Neural progenitor cell (in vitro differentiated cells): Measurements from ENCODE around the gene PSMD13. TPM values are rescaled to one million over a fixed set of nuclear protein-coding genes. Genes with fewer than 3 reads are reported as not detected.

ENCODE experiments used
- DNase-seq: peaks from one replicate; pipeline ENCODE4 v3.0.0-alpha.2; 2016; ENCODE audit warnings: low spot score
- H2AFZ ChIP-seq: fragments of 200-600 bp; sonication (generic); replicated peaks from 2 replicates; pipeline ENCODE4 v1.6.1; 2016; ENCODE audit warnings: antibody characterized with exemption
- H3F3A ChIP-seq: fragments of 200-600 bp; sonication (generic); 2 replicates; pipeline ENCODE4 v1.6.1; 2016; ENCODE audit warnings: antibody characterized with exemption, low read depth
- H3K27ac ChIP-seq: fragments of 200-600 bp; sonication (generic); 2 replicates; pipeline ENCODE4 v1.5.1; 2016; ENCODE audit warnings: mild to moderate bottlenecking
- H3K27me3 ChIP-seq: fragments of 200-600 bp; sonication (generic); 2 replicates; pipeline ENCODE4 v1.6.1; 2016; ENCODE audit warnings: mild to moderate bottlenecking, moderate library complexity
- H3K36me3 ChIP-seq: fragments of 200-600 bp; sonication (generic); 2 replicates; pipeline ENCODE4 v1.5.1; 2016
- H3K4me1 ChIP-seq: fragments of 200-600 bp; sonication (generic); 2 replicates; pipeline ENCODE4 v1.6.1; 2016; ENCODE audit warnings: mixed run types
- H3K4me2 ChIP-seq: fragments of 200-600 bp; sonication (generic); 2 replicates; pipeline ENCODE4 v1.6.1; 2016
- H3K4me3 ChIP-seq: fragments of 200-600 bp; sonication (generic); 2 replicates; pipeline ENCODE4 v1.5.1; 2016
- H3K79me2 ChIP-seq: fragments of 200-600 bp; sonication (generic); 2 replicates; pipeline ENCODE4 v1.6.1; 2016; ENCODE audit warnings: low read depth
- H3K9ac ChIP-seq: fragments of 200-600 bp; sonication (generic); 2 replicates; pipeline ENCODE4 v1.6.1; 2016
- H3K9me3 ChIP-seq: fragments of 200-600 bp; sonication (generic); 2 replicates; pipeline ENCODE4 v1.5.1; 2016; ENCODE audit warnings: low read depth
- H4K20me1 ChIP-seq: fragments of 200-600 bp; sonication (generic); 2 replicates; pipeline ENCODE4 v1.6.1; 2016; ENCODE audit warnings: low read depth
- H3K27ac Mint-ChIP-seq: 3 replicates; pipeline ENCODE4 v1.8.0; 2021; ENCODE audit warnings: mixed read lengths
- H3K27me3 Mint-ChIP-seq: 2 replicates; pipeline ENCODE4 v1.8.0; 2022; ENCODE audit warnings: low read depth, mild to moderate bottlenecking, inconsistent platforms, moderate library complexity, mixed read lengths; ENCODE audit not compliant: insufficient read depth
- H3K36me3 Mint-ChIP-seq: 3 replicates; pipeline ENCODE4 v1.8.0; 2021; ENCODE audit warnings: mixed read lengths
- H3K4me1 Mint-ChIP-seq: 3 replicates; pipeline ENCODE4 v1.8.0; 2021; ENCODE audit warnings: mixed read lengths
- H3K4me3 Mint-ChIP-seq: 3 replicates; pipeline ENCODE4 v1.8.0; 2021; ENCODE audit warnings: mild to moderate bottlenecking, moderate library complexity, mixed read lengths
- H3K9me3 Mint-ChIP-seq: 3 replicates; pipeline ENCODE4 v1.8.0; 2020; ENCODE audit warnings: mixed read lengths
- CTCF ChIP-seq: fragments of 200-600 bp; sonication (generic); IDR thresholded peaks from 2 replicates; pipeline ENCODE4 v1.5.1; 2017; ENCODE audit warnings: antibody characterized with exemption, mild to moderate bottlenecking
- EZH2 ChIP-seq: fragments of 200-600 bp; sonication (generic); IDR thresholded peaks from 2 replicates; pipeline ENCODE4 v1.6.1; 2017; ENCODE audit warnings: antibody characterized with exemption, mild to moderate bottlenecking, moderate library complexity
- EZH2phosphoT487 ChIP-seq: fragments of 200-600 bp; sonication (generic); IDR thresholded peaks from 2 replicates; pipeline ENCODE4 v1.6.1; 2017; ENCODE audit warnings: antibody characterized with exemption
- total RNA-seq: library from RNA; depleted of rRNA; stranded (reverse); fragments of >200 nt; gene quantifications from 2 replicates; pipeline ENCODE4 v1.2.3, GENCODE V29; 2015; ENCODE audit warnings: low replicate concordance

Gene PSMD13
- total RNA-seq, 1 donor from 2014 or later = 90.6 TPM

DNA sequence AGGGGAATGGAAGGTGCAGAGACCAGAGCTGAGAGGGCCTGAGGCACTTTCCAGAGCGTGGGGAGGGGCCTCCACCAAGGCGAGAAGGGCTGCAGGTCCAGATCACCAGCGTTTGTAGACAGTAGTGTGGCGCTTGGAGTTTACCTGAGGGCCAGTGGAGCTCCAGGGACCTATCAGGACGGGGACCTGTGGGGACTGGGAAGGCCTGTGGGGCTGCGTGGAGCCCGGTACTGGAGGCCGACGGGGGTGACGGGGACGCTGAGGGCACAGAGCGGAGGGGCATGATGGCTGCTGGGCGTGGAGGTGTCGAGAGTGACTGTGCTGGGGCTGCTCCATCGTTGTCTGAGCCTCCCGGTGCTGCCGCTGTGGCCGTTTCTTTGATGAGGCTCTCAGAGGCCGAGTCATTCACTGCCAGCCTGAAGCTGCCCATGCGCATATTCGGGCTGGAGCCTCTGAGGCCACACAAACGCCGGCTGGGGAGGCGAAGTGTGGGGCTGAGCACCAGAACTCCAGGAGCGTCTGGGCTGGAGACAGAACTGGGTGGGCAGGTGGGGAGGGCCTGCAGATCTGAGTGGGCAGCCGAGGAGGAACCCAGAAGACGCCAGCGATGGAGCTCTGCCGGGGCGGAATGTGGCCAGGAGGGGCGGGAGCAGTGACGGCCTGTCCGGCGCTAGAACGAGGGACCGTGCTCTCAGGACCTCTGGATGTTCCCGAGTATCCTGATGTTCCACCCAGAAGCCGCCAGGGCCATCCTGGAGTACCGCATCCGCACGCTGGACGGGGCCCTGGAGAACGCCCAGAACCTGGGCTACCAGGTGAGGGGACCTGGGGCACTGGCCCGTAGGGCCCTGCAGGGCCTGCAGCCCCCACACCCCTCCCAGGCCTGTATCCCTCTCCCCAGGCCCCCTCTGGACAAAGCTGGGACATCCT, 54.8 kb downstream of the PSMD13 start:
- Histone ChIP-seq H4K20me1 (no peaks in the 10 kb centered on the region), H3K9me3 (no peaks in the 10 kb centered on the region), H3K4me2 (no peak overlapping the region), H2AFZ (no peak overlapping the region), H3K4me3 (no peak overlapping the region), H3K9ac (no peak overlapping the region), H3F3A (no peaks in the 10 kb centered on the region), H3K27ac (no peak overlapping the region), H3K27me3 (peaks cover 21% of the 10 kb centered on the region), H3K4me1 (peaks cover 14% of the 10 kb centered on the region), H3K36me3 (no peaks in the 10 kb centered on the region), H3K79me2 (no peaks in the 10 kb centered on the region)
- TF ChIP-seq EZH2phosphoT487 = no peak
- no peak for TF ChIP-seq EZH2
- TF ChIP-seq CTCF = no peak
- H3K4me3 Mint-ChIP-seq = peak overlapping the region; percentile 54
- no peaks in the 10 kb centered on the region for H3K36me3 Mint-ChIP-seq
- H3K27me3 Mint-ChIP-seq = peaks cover 13% of the 10 kb centered on the region
- DNase-seq = no peak
- H3K9me3 Mint-ChIP-seq = no peaks in the 10 kb centered on the region
- peaks cover 14% of the 10 kb centered on the region for H3K4me1 Mint-ChIP-seq
- H3K27ac Mint-ChIP-seq = peak overlapping the region; percentile 50

GRCh38 chr11:292211-293121, 55.7 kb downstream of the PSMD13 start:
- peaks cover 13% of the 10 kb centered on the region for H3K4me1 Mint-ChIP-seq
- Histone ChIP-seq H3K4me3 (no peak overlapping the region), H3K27ac (no peak overlapping the region), H3K9me3 (no peaks in the 10 kb centered on the region), H3K36me3 (no peaks in the 10 kb centered on the region), H3K79me2 (no peaks in the 10 kb centered on the region), H3K27me3 (peaks cover 14% of the 10 kb centered on the region), H2AFZ (no peak overlapping the region), H3F3A (no peaks in the 10 kb centered on the region), H3K9ac (no peak overlapping the region), H4K20me1 (no peaks in the 10 kb centered on the region), H3K4me2 (no peak overlapping the region), H3K4me1 (peaks cover 14% of the 10 kb centered on the region)
- H3K36me3 Mint-ChIP-seq = no peaks in the 10 kb centered on the region
- no peak overlapping the region for H3K27ac Mint-ChIP-seq
- no peak overlapping the region for H3K4me3 Mint-ChIP-seq
- TF ChIP-seq EZH2phosphoT487 (no peak), CTCF (no peak), EZH2 (no peak)
- DNase-seq = no peak
- H3K9me3 Mint-ChIP-seq = no peaks in the 10 kb centered on the region
- H3K27me3 Mint-ChIP-seq = peaks cover 8% of the 10 kb centered on the region

- Histone ChIP-seq H3K4me1 (peaks cover 14% of the 10 kb centered on the region), H3K9me3 (no peaks in the 10 kb centered on the region), H3K9ac (no peak overlapping the region), H3F3A (no peaks in the 10 kb centered on the region), H3K79me2 (no peaks in the 10 kb centered on the region), H3K4me3 (no peak overlapping the region), H2AFZ (no peak overlapping the region), H3K36me3 (no peaks in the 10 kb centered on the region), H3K4me2 (no peak overlapping the region), H4K20me1 (no peaks in the 10 kb centered on the region), H3K27me3 (peaks cover 5% of the 10 kb centered on the region), H3K27ac (no peak overlapping the region)
- no peaks in the 10 kb centered on the region for H3K9me3 Mint-ChIP-seq
- DNase-seq = no peak
- H3K36me3 Mint-ChIP-seq = no peaks in the 10 kb centered on the region
- peaks cover 5% of the 10 kb centered on the region for H3K27me3 Mint-ChIP-seq
- peaks cover 13% of the 10 kb centered on the region for H3K4me1 Mint-ChIP-seq
- no peak overlapping the region for H3K27ac Mint-ChIP-seq
- H3K4me3 Mint-ChIP-seq = no peak overlapping the region
- TF ChIP-seq EZH2 (no peak), EZH2phosphoT487 (no peak), CTCF (no peak)
Measured at GRCh38 chr11:293271-293851, 56.6 kb downstream of the PSMD13 start.
